Hepatocyte (in vitro differentiated cells): Measurements from ENCODE around the gene NT5M.

Experiments used
- EZH2 ChIP-seq: fragments of 200-600 bp; sonication (generic); IDR thresholded peaks from 2 replicates; pipeline ENCODE4 v1.6.1; 2016; ENCODE audit warnings: antibody characterized with exemption, mild to moderate bottlenecking, borderline replicate concordance
- TF ChIP-seq, protein P1 (sequence below): fragments of 200-600 bp; sonication (generic); IDR thresholded peaks from 2 replicates; pipeline ENCODE4 v1.5.1; 2016; ENCODE audit warnings: antibody characterized with exemption, mild to moderate bottlenecking; ENCODE audit not compliant: poor library complexity

- TF ChIP-seq, protein P1, sequence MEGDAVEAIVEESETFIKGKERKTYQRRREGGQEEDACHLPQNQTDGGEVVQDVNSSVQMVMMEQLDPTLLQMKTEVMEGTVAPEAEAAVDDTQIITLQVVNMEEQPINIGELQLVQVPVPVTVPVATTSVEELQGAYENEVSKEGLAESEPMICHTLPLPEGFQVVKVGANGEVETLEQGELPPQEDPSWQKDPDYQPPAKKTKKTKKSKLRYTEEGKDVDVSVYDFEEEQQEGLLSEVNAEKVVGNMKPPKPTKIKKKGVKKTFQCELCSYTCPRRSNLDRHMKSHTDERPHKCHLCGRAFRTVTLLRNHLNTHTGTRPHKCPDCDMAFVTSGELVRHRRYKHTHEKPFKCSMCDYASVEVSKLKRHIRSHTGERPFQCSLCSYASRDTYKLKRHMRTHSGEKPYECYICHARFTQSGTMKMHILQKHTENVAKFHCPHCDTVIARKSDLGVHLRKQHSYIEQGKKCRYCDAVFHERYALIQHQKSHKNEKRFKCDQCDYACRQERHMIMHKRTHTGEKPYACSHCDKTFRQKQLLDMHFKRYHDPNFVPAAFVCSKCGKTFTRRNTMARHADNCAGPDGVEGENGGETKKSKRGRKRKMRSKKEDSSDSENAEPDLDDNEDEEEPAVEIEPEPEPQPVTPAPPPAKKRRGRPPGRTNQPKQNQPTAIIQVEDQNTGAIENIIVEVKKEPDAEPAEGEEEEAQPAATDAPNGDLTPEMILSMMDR, result no peak
- no peak for TF ChIP-seq EZH2
Observed at GRCh38 chr17:17314501-17315071, 11.4 kb downstream of the NT5M start.
